SU-DHL-6 (cell line): Measurements from ENCODE around the gene PPFIBP2.

Experiments used
- H2AFZ ChIP-seq: fragments of 200-600 bp; sonication (generic); 2 replicates; pipeline ENCODE4 v1.6.1; 2014; ENCODE audit warnings: low read depth, mild to moderate bottlenecking, moderate library complexity, mixed read lengths, antibody characterized with exemption, low read length; ENCODE audit not compliant: severe bottlenecking
- H3F3A ChIP-seq: fragments of 200-600 bp; shearing (Covaris generic); 2 replicates; pipeline ENCODE4 v1.6.0; 2016; ENCODE audit warnings: antibody characterized with exemption, mild to moderate bottlenecking; ENCODE audit not compliant: insufficient read depth
- H3K27ac ChIP-seq: fragments of 200-600 bp; sonication (generic); 2 replicates; pipeline ENCODE4 v1.5.1; 2016; ENCODE audit warnings: low read depth, mild to moderate bottlenecking, low read length, moderate library complexity, mixed read lengths
- H3K27me3 ChIP-seq: fragments of 200-600 bp; sonication (generic), shearing (Covaris generic); 2 replicates; pipeline ENCODE4 v1.6.0; 2014; ENCODE audit warnings: mild to moderate bottlenecking, low read length
- H3K36me3 ChIP-seq: fragments of 200-600 bp; sonication (generic); 2 replicates; pipeline ENCODE4 v1.6.1; 2014; ENCODE audit warnings: mild to moderate bottlenecking, low read length, mixed read lengths
- H3K4me2 ChIP-seq: fragments of 300-600, 200-600 bp; shearing (Covaris generic), sonication (generic); 2 replicates; pipeline ENCODE4 v1.6.0; 2014; ENCODE audit warnings: low read length, low read depth, mild to moderate bottlenecking; ENCODE audit not compliant: poor library complexity, severe bottlenecking
- H3K4me3 ChIP-seq: fragments of 200-600 bp; sonication (generic); 2 replicates; pipeline ENCODE4 v1.5.1; 2014; ENCODE audit warnings: antibody characterized with exemption, low read length, mild to moderate bottlenecking, mixed read lengths; ENCODE audit not compliant: insufficient read depth, poor library complexity, severe bottlenecking
- H3K79me2 ChIP-seq: fragments of 200-600 bp; sonication (generic); 2 replicates; pipeline ENCODE4 v1.6.1; 2014; ENCODE audit warnings: mild to moderate bottlenecking, low read length, moderate library complexity; ENCODE audit not compliant: insufficient read depth
- H3K9ac ChIP-seq: fragments of 200-600 bp; sonication (generic); 2 replicates; pipeline ENCODE4 v1.7.0; 2014; ENCODE audit warnings: mild to moderate bottlenecking, low read length
- H3K9me2 ChIP-seq: fragments of 200-600 bp; sonication (generic); replicated peaks from 2 replicates; pipeline ENCODE4 v1.6.1; 2014; ENCODE audit warnings: low read length; ENCODE audit not compliant: insufficient read depth
- H3K9me3 ChIP-seq: fragments of 200-600 bp; sonication (generic); 2 replicates; pipeline ENCODE4 v1.6.1; 2014; ENCODE audit warnings: low read length, mixed read lengths; ENCODE audit not compliant: insufficient read depth
- H4K20me1 ChIP-seq: fragments of 200-600 bp; sonication (generic); 2 replicates; pipeline ENCODE4 v1.6.1; 2014; ENCODE audit warnings: low read depth, mild to moderate bottlenecking, antibody characterized with exemption, low read length, moderate library complexity, mixed read lengths
- EZH2phosphoT487 ChIP-seq: fragments of 200-600 bp; sonication (generic), shearing (Covaris generic); conservative IDR thresholded peaks from 2 replicates; pipeline ENCODE4 v1.6.1; 2018; ENCODE audit warnings: mild to moderate bottlenecking, antibody characterized with exemption, low read length, moderate library complexity, mixed read lengths
- TF ChIP-seq, protein P1 (sequence below): fragments of 200-600 bp; sonication (generic); IDR thresholded peaks from one replicate; pipeline ENCODE4 v1.5.1; 2017; ENCODE audit warnings: antibody characterized with exemption, mild to moderate bottlenecking, low read length, moderate library complexity; ENCODE audit not compliant: insufficient read depth, poor library complexity, severe bottlenecking

Gene PPFIBP2

DNA sequence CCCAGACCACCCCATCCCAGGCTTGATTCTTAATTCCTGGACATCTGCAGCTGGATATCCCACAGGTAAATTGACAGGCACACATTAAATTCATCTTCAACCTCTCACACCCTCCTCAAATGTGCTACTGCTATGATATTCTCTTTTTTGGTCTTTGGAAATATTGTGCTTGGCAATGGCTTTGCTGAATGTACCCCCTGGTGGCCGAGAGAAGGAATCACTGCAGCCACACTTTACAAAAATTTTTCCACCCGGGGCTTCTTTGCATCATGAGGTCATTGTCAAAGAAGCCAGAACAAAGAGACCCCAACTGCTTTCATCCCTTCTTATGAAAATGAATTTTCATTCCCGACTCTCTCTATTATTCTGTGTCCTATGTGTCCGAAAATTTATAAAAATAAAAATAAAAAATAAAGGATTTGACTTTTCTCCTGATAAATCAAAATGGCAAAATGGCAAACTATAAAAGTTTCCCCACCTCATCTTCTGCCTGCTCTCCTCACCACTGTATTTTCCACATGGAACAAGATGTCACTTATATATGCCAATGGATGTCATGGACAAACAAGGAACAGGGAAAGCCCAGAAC is 174.5 kb downstream of the PPFIBP2 start:
- Histone ChIP-seq H3F3A (no peaks in the 10 kb centered on the region), H3K9me3 (no peaks in the 10 kb centered on the region), H3K9ac (no peak overlapping the region), H3K79me2 (no peaks in the 10 kb centered on the region), H3K27ac (no peak overlapping the region), H3K4me2 (no peak overlapping the region), H3K9me2 (no peaks in the 10 kb centered on the region), H3K36me3 (no peaks in the 10 kb centered on the region), H3K27me3 (no peaks in the 10 kb centered on the region), H4K20me1 (no peaks in the 10 kb centered on the region), H2AFZ (no peak overlapping the region), H3K4me3 (no peak overlapping the region)
- TF ChIP-seq EZH2phosphoT487, result no peak
- TF ChIP-seq, protein P1, sequence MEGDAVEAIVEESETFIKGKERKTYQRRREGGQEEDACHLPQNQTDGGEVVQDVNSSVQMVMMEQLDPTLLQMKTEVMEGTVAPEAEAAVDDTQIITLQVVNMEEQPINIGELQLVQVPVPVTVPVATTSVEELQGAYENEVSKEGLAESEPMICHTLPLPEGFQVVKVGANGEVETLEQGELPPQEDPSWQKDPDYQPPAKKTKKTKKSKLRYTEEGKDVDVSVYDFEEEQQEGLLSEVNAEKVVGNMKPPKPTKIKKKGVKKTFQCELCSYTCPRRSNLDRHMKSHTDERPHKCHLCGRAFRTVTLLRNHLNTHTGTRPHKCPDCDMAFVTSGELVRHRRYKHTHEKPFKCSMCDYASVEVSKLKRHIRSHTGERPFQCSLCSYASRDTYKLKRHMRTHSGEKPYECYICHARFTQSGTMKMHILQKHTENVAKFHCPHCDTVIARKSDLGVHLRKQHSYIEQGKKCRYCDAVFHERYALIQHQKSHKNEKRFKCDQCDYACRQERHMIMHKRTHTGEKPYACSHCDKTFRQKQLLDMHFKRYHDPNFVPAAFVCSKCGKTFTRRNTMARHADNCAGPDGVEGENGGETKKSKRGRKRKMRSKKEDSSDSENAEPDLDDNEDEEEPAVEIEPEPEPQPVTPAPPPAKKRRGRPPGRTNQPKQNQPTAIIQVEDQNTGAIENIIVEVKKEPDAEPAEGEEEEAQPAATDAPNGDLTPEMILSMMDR, result peak; percentile 93

DNA sequence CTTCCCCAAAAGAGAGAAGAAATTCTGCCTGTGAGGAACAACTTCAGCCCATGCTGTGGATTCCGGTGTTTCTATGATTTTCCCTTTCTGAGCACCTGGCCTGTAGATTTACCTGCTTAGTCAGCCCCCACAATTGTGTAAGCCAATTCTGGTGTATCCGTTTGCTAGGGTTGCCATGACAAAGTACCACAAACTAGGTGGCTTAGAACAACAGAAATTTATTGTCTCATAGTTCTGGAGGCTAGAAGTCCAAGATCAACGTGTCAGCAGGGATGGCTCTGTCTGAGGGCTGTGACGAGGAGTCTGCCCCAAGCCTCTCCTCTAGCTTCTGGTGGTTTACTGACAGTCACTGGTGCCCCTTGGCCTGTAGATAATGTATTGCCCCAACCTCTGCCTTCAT is 175.4 kb downstream of the PPFIBP2 start:
- no peaks in the 10 kb centered on the region for H3K9me2 ChIP-seq
- no peaks in the 10 kb centered on the region for H3K36me3 ChIP-seq
- no peaks in the 10 kb centered on the region for H3K79me2 ChIP-seq
- H3K27me3 ChIP-seq, result no peaks in the 10 kb centered on the region
- H2AFZ ChIP-seq, result no peak overlapping the region
- no peaks in the 10 kb centered on the region for H4K20me1 ChIP-seq
- H3F3A ChIP-seq, result no peaks in the 10 kb centered on the region
- H3K9me3 ChIP-seq, result no peaks in the 10 kb centered on the region
- no peak overlapping the region for H3K4me3 ChIP-seq
- H3K27ac ChIP-seq, result no peak overlapping the region
- H3K9ac ChIP-seq, result no peak overlapping the region
- no peak for TF ChIP-seq EZH2phosphoT487
- TF ChIP-seq, protein P1, result no peak
- no peak overlapping the region for H3K4me2 ChIP-seq

DNA sequence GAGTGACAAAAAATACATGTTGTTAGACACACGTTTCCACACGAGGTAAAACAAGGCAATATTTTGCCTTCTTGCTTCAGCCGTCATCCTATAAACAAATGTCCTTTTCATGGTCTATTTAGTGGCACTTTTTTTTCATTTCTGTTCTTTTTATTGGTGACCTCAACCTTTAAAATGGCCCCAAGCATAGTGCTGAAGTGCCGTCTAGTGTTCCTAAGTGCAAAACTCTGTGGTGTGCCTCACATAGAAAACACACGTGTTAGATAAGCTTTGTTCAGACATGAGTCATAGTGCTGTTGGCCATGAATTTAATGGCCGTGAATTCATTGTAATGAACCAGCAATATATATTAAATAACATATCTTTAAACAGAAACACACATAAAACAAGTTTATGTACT is 176.8 kb downstream of the PPFIBP2 start:
- Histone ChIP-seq H3K79me2 (no peaks in the 10 kb centered on the region), H3K27me3 (no peaks in the 10 kb centered on the region), H4K20me1 (no peaks in the 10 kb centered on the region), H3K9me2 (no peaks in the 10 kb centered on the region), H2AFZ (no peak overlapping the region), H3K36me3 (no peaks in the 10 kb centered on the region), H3K4me2 (no peak overlapping the region), H3K9ac (no peak overlapping the region), H3K4me3 (no peak overlapping the region), H3F3A (no peaks in the 10 kb centered on the region), H3K27ac (no peak overlapping the region), H3K9me3 (no peaks in the 10 kb centered on the region)
- TF ChIP-seq, protein P1, result no peak
- no peak for TF ChIP-seq EZH2phosphoT487
